Thoracic aorta (tissue), 2 donors: ENCODE data around the gene SLC35C1. TPM values are rescaled to one million over a fixed set of nuclear protein-coding genes. Genes with fewer than 3 reads are reported as not detected.

Experiments used
- ATAC-seq: fragments of 150-250 bp; one replicate; pipeline ENCODE4 v1.8.0; 2017; ENCODE audit warnings: low read depth; ENCODE audit not compliant: insufficient number of reproducible peaks, low FRiP score
- DNase-seq: peaks from one replicate; pipeline ENCODE4 v3.0.0-alpha.2; 2020; ENCODE audit warnings: low spot score
- H3K27ac ChIP-seq, 2 donors: fragments of 200-600 bp; sonication (generic); 1 replicate in 1 of 2; 2 replicates in 1 of 2; pipeline ENCODE4 v1.5.1; 2016; ENCODE audit warnings: mild to moderate bottlenecking in 2 of 2, moderate library complexity in 2 of 2
- H3K27me3 ChIP-seq: fragments of 200-600 bp; sonication (generic); replicated peaks from 2 replicates; pipeline ENCODE4 v1.6.0; 2016; ENCODE audit warnings: mild to moderate bottlenecking; ENCODE audit not compliant: insufficient read depth
- H3K36me3 ChIP-seq: fragments of 200-600 bp; sonication (generic); one replicate; pipeline ENCODE4 v1.5.1; 2016
- H3K4me1 ChIP-seq, 2 donors: fragments of 200-600 bp; sonication (generic); 1 replicate in 1 of 2; 2 replicates in 1 of 2; pipeline versions ENCODE4 v1.5.1 to v1.6.0; 2016; ENCODE audit warnings: low read depth in 2 of 2, mild to moderate bottlenecking in 1 of 2; ENCODE audit not compliant: control insufficient read depth in 1 of 2
- H3K4me3 ChIP-seq: fragments of 200-600 bp; sonication (generic); 2 replicates; pipeline ENCODE4 v1.5.1; 2016; ENCODE audit warnings: mild to moderate bottlenecking
- H3K9me3 ChIP-seq: fragments of 200-600 bp; sonication (generic); 2 replicates; pipeline ENCODE4 v1.5.1; 2016
- total RNA-seq, 2 donors: library from RNA; depleted of rRNA; stranded (reverse); fragments of >200 nt; gene quantifications; one replicate each; pipeline versions ENCODE4 v1.1.0 to v1.2.3, GENCODE V29; 2016
- TF ChIP-seq, protein P1 (sequence below): fragments of 200-600 bp; sonication (generic); IDR thresholded peaks from one replicate; pipeline ENCODE4 v1.5.1; 2019; ENCODE audit warnings: antibody characterized with exemption

The SLC35C1 gene
- total RNA-seq, 2 donors from 2014 or later: 18.8 to 28.4 TPM

- peaks cover 4% of the 10 kb centered on the region for H3K27me3 ChIP-seq
- TF ChIP-seq, protein P1, sequence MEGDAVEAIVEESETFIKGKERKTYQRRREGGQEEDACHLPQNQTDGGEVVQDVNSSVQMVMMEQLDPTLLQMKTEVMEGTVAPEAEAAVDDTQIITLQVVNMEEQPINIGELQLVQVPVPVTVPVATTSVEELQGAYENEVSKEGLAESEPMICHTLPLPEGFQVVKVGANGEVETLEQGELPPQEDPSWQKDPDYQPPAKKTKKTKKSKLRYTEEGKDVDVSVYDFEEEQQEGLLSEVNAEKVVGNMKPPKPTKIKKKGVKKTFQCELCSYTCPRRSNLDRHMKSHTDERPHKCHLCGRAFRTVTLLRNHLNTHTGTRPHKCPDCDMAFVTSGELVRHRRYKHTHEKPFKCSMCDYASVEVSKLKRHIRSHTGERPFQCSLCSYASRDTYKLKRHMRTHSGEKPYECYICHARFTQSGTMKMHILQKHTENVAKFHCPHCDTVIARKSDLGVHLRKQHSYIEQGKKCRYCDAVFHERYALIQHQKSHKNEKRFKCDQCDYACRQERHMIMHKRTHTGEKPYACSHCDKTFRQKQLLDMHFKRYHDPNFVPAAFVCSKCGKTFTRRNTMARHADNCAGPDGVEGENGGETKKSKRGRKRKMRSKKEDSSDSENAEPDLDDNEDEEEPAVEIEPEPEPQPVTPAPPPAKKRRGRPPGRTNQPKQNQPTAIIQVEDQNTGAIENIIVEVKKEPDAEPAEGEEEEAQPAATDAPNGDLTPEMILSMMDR: no peak
- no peak for ATAC-seq
- H3K36me3 ChIP-seq: no peaks in the 10 kb centered on the region
- DNase-seq: no peak
- H3K27ac ChIP-seq: no peak overlapping the region
- H3K4me1 ChIP-seq: no peaks in the 10 kb centered on the region
- H3K4me3 ChIP-seq: no peak overlapping the region
- peaks cover 5% of the 10 kb centered on the region for H3K9me3 ChIP-seq
Measured at GRCh38 chr11:45786272-45786671, 18.7 kb upstream of the SLC35C1 start.

- no peaks in the 10 kb centered on the region for H3K4me1 ChIP-seq
- H3K27ac ChIP-seq: no peak overlapping the region
- DNase-seq (no peak), ATAC-seq (no peak)
- H3K36me3 ChIP-seq: no peaks in the 10 kb centered on the region
- peaks cover 4% of the 10 kb centered on the region for H3K27me3 ChIP-seq
- TF ChIP-seq, protein P1: no peak
- H3K9me3 ChIP-seq: peaks cover 5% of the 10 kb centered on the region
- no peak overlapping the region for H3K4me3 ChIP-seq
Measured at GRCh38 chr11:45788887-45789286, 16.1 kb upstream of the SLC35C1 start.

DNA sequence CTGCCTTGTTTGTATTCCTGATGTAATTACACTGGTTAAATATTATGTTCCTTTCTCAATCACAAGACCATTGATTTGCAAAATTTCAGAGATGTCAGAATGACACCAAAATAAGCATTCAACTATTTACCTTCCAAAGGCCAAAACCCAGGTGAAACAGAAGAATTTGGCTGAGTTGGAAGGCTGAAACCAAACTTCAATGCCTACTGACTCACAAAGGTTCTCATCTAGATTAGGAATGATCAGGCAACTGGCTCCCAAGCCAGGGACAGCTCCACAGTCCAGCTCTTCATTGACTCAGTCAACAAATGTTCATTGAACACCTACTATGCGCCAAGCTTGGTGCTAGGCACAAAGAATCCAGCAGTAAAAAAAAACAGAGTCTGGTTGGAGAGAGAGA is 13.4 kb upstream of the SLC35C1 start:
- no peaks in the 10 kb centered on the region for H3K36me3 ChIP-seq
- H3K27ac ChIP-seq: no peak overlapping the region
- H3K4me3 ChIP-seq: no peak overlapping the region
- H3K9me3 ChIP-seq: peaks cover under 1% of the 10 kb centered on the region
- no peaks in the 10 kb centered on the region for H3K4me1 ChIP-seq
- TF ChIP-seq, protein P1: no peak
- DNase-seq (no peak), ATAC-seq (no peak)
- peaks cover 4% of the 10 kb centered on the region for H3K27me3 ChIP-seq

GRCh38 chr11:45794169-45794568 is 10.8 kb upstream of the SLC35C1 start:
- DNase-seq: no peak
- no peak overlapping the region for H3K27ac ChIP-seq
- TF ChIP-seq, protein P1: no peak
- H3K4me3 ChIP-seq: no peak overlapping the region
- no peaks in the 10 kb centered on the region for H3K27me3 ChIP-seq
- no peak for ATAC-seq
- H3K4me1 ChIP-seq: no peaks in the 10 kb centered on the region
- no peaks in the 10 kb centered on the region for H3K36me3 ChIP-seq
- H3K9me3 ChIP-seq: no peaks in the 10 kb centered on the region

GRCh38 chr11:45795379-45795778 is 9.6 kb upstream of the SLC35C1 start:
- TF ChIP-seq, protein P1: no peak
- DNase-seq (no peak), ATAC-seq (no peak)
- no peaks in the 10 kb centered on the region for H3K9me3 ChIP-seq
- H3K4me3 ChIP-seq: no peak overlapping the region
- no peak overlapping the region for H3K27ac ChIP-seq
- no peaks in the 10 kb centered on the region for H3K4me1 ChIP-seq
- no peaks in the 10 kb centered on the region for H3K36me3 ChIP-seq
- H3K27me3 ChIP-seq: no peaks in the 10 kb centered on the region
